Measurements from ENCODE around the gene ARFRP1. TPM values are rescaled to one million over a fixed set of nuclear protein-coding genes. Genes with fewer than 3 reads are reported as not detected.

The ARFRP1 gene
- total RNA-seq, 1 donor, result 13.5 TPM

DNA sequence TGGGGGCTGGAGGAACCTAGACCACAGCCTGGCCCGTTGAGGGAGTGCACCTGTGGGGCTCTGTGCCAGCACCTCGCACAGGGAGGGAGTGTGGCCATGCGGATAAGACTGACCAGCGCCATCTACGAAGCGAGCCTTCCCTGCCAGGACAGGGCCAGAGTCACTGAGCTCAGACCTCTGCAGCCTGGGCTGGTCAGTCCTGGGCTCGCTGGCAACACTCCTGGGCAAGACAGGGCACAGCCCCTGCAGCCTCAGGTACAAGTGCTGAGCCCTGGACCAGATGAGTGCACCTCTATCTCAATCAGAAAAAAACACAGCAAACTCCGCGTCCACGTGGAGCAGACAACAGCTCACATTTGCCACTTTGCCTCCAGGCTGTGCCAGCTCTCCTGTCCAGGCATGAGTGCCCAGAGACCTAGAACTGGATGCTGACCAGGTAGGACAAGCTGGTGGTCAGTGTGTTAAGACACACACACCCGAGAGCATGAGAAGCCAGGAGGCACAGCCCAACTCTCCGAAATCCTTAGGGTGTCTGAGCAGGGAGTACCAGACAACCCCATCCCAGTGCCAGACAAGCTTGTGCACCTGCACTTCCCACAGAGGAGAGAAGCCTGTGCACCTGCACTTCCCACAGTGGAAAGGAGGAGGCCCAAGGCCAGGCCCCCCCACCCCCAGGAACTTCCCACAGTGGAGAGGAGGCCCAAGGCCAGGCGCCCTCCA is 4.9 kb downstream of the ARFRP1 start:
- peaks cover 15% of the 10 kb centered on the region for H3K4me1 ChIP-seq (ENCODE audit: insufficient read depth, low read length)

GRCh38 chr20:63702036-63702665 is 5.6 kb downstream of the ARFRP1 start:
- H3K4me1 ChIP-seq (ENCODE audit: insufficient read depth, low read length), result peaks cover 18% of the 10 kb centered on the region
- no peaks in the 10 kb centered on the region for H3K27me3 ChIP-seq (ENCODE audit: insufficient read depth, low read length)
- H3K9me3 ChIP-seq (ENCODE audit: low read depth, low read length), result no peaks in the 10 kb centered on the region
- no peak overlapping the region for H3K4me3 ChIP-seq (ENCODE audit: low read length)

More for the DNA sequence above, 4.9 kb downstream of the ARFRP1 start:
- H3K27me3 ChIP-seq (ENCODE audit: insufficient read depth, low read length), result no peaks in the 10 kb centered on the region
- H3K4me3 ChIP-seq (ENCODE audit: low read length), result no peak overlapping the region
- H3K9me3 ChIP-seq (ENCODE audit: low read depth, low read length), result no peaks in the 10 kb centered on the region

DNA sequence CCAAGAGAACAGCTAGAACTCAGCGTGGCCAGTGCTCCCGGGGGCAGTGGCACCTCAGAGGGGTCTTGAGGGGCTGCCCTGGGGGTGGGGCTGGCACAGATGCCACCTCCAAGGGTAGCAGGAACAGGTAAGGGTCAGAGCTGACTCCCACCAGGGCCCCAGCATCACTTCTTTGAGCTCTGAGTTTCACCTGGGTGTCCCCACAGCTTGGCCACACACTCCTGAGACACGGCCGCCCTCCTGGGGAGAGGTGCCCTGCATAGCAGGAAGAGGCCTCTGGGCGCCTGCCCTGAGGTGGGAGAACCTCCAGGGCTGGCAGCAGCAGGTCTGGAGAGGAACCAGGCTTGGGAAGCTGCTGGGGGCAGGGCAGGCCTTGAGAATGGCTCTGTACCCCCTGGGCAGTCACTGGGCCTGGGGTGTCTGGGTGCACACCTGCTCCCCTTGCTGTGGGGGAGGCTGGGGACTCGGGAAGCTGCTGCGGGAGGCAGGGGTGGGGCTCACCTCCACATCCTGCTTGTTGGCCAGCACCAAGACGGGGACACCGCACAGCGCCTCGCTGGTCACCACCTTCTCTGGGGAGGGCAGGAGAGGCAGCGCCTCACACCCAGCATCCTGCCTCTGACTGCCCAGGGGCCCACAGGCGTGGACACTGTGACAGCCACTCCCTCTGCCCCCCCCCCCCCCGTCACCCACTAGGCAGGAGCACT is 6.3 kb downstream of the ARFRP1 start:
- Histone ChIP-seq H3K27me3 (ENCODE audit: insufficient read depth, low read length) (no peaks in the 10 kb centered on the region), H3K9me3 (ENCODE audit: low read depth, low read length) (no peaks in the 10 kb centered on the region), H3K4me3 (ENCODE audit: low read length) (no peak overlapping the region), H3K4me1 (ENCODE audit: insufficient read depth, low read length) (peaks cover 18% of the 10 kb centered on the region)

DNA sequence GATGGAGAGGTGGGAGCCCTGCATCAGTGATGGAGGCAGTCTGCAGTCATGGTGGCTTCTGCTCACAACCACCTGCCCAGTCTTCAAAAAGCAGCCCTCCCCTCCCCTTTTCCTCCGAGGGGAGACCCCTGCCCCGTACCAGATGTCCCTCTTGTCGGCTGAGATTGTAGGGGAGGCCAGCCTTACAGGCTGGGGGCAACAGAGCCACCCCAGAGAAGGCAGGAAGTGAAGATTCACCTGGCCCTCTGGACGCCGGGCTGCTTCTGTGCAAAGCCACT is 6.8 kb downstream of the ARFRP1 start:
- H3K4me3 ChIP-seq (ENCODE audit: low read length), result no peak overlapping the region
- peaks cover 17% of the 10 kb centered on the region for H3K4me1 ChIP-seq (ENCODE audit: insufficient read depth, low read length)
- no peaks in the 10 kb centered on the region for H3K27me3 ChIP-seq (ENCODE audit: insufficient read depth, low read length)
- no peaks in the 10 kb centered on the region for H3K9me3 ChIP-seq (ENCODE audit: low read depth, low read length)

GRCh38 chr20:63700199-63701050 is 7.4 kb downstream of the ARFRP1 start:
- H3K4me1 ChIP-seq (ENCODE audit: insufficient read depth, low read length), result peaks cover 18% of the 10 kb centered on the region
- no peaks in the 10 kb centered on the region for H3K9me3 ChIP-seq (ENCODE audit: low read depth, low read length)
- no peaks in the 10 kb centered on the region for H3K27me3 ChIP-seq (ENCODE audit: insufficient read depth, low read length)
- H3K4me3 ChIP-seq (ENCODE audit: low read length), result no peak overlapping the region

GRCh38 chr20:63699466-63700198 is 8.1 kb downstream of the ARFRP1 start:
- H3K4me3 ChIP-seq (ENCODE audit: low read length), result no peak overlapping the region
- H3K9me3 ChIP-seq (ENCODE audit: low read depth, low read length), result no peaks in the 10 kb centered on the region
- H3K4me1 ChIP-seq (ENCODE audit: insufficient read depth, low read length), result peaks cover 18% of the 10 kb centered on the region
- H3K27me3 ChIP-seq (ENCODE audit: insufficient read depth, low read length), result no peaks in the 10 kb centered on the region

- Histone ChIP-seq H3K27me3 (ENCODE audit: insufficient read depth, low read length) (no peaks in the 10 kb centered on the region), H3K4me1 (ENCODE audit: insufficient read depth, low read length) (peaks cover 18% of the 10 kb centered on the region), H3K4me3 (ENCODE audit: low read length) (no peak overlapping the region), H3K9me3 (ENCODE audit: low read depth, low read length) (no peaks in the 10 kb centered on the region)
Measured at GRCh38 chr20:63698739-63699465, 8.9 kb downstream of the ARFRP1 start.

DNA sequence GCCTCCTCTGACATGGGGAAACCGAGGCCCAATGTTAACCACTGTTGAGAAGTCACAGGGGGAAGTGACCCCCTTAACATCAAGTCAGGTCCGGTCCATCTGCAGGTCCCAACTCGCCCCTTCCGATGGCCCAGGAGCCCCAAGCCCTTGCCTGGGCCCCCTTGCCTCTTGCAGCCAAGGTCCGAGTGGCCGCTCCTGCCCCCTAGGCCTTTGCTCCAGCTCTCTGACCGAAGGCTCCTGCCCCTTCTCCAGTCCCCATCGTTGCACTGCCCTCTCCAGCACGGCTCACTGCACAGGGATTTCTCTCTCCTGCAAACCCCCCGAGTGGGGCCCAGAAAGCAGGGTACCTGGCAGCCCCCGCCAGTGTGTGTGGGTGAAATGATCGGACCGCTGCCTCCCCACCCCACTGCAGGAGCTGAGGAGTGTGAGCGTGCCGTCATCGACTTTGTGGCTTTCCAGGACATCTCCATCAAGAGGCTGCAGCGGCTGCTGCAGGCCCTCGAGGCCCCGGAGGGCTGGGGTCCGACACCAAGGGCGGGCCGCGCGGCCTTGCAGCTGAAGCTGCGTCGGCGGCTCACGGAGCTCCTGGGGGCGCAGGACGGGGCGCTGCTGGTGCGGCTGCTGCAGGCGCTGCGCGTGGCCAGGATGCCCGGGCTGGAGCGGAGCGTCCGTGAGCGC is 9.8 kb downstream of the ARFRP1 start:
- peaks cover 18% of the 10 kb centered on the region for H3K4me1 ChIP-seq (ENCODE audit: insufficient read depth, low read length)
- no peaks in the 10 kb centered on the region for H3K27me3 ChIP-seq (ENCODE audit: insufficient read depth, low read length)
- no peak overlapping the region for H3K4me3 ChIP-seq (ENCODE audit: low read length)
- H3K9me3 ChIP-seq (ENCODE audit: low read depth, low read length), result no peaks in the 10 kb centered on the region

GRCh38 chr20:63697357-63697867 is 10.4 kb downstream of the ARFRP1 start:
- no peaks in the 10 kb centered on the region for H3K9me3 ChIP-seq (ENCODE audit: low read depth, low read length)
- H3K27me3 ChIP-seq (ENCODE audit: insufficient read depth, low read length), result no peaks in the 10 kb centered on the region
- H3K4me3 ChIP-seq (ENCODE audit: low read length), result no peak overlapping the region
- H3K4me1 ChIP-seq (ENCODE audit: insufficient read depth, low read length), result peaks cover 18% of the 10 kb centered on the region

- Histone ChIP-seq H3K9me3 (ENCODE audit: low read depth, low read length) (no peaks in the 10 kb centered on the region), H3K27me3 (ENCODE audit: insufficient read depth, low read length) (no peaks in the 10 kb centered on the region), H3K4me3 (ENCODE audit: low read length) (no peak within 1 kb of the TSS), H3K4me1 (ENCODE audit: insufficient read depth, low read length) (peaks cover 18% of the 10 kb centered on the region)
Measured at GRCh38 chr20:63696628-63697356, 11.0 kb downstream of the ARFRP1 start, which contains the start of gene TNFRSF6B. TSS of gene TNFRSF6B (plus strand) at chr20:63696652. CDS start at chr20:63696768, 116 bp downstream.

GRCh38 chr20:63696306-63696627 is 11.5 kb downstream of the ARFRP1 start:
- Histone ChIP-seq H3K4me3 (ENCODE audit: low read length) (no peak overlapping the region), H3K27me3 (ENCODE audit: insufficient read depth, low read length) (no peaks in the 10 kb centered on the region), H3K4me1 (ENCODE audit: insufficient read depth, low read length) (peaks cover 18% of the 10 kb centered on the region), H3K9me3 (ENCODE audit: low read depth, low read length) (no peaks in the 10 kb centered on the region)

GRCh38 chr20:63695424-63696305 is 12.1 kb downstream of the ARFRP1 start:
- Histone ChIP-seq H3K9me3 (ENCODE audit: low read depth, low read length) (no peaks in the 10 kb centered on the region), H3K27me3 (ENCODE audit: insufficient read depth, low read length) (no peaks in the 10 kb centered on the region), H3K4me1 (ENCODE audit: insufficient read depth, low read length) (peaks cover 18% of the 10 kb centered on the region), H3K4me3 (ENCODE audit: low read length) (no peak overlapping the region)

Measured in mononuclear cell (primary cell).